ENCODE data around the gene PIK3AP1.
A peak's percentile ranks its signal among the peaks of the same experiment; 100 is the strongest.

PIK3AP1 gene

DNA sequence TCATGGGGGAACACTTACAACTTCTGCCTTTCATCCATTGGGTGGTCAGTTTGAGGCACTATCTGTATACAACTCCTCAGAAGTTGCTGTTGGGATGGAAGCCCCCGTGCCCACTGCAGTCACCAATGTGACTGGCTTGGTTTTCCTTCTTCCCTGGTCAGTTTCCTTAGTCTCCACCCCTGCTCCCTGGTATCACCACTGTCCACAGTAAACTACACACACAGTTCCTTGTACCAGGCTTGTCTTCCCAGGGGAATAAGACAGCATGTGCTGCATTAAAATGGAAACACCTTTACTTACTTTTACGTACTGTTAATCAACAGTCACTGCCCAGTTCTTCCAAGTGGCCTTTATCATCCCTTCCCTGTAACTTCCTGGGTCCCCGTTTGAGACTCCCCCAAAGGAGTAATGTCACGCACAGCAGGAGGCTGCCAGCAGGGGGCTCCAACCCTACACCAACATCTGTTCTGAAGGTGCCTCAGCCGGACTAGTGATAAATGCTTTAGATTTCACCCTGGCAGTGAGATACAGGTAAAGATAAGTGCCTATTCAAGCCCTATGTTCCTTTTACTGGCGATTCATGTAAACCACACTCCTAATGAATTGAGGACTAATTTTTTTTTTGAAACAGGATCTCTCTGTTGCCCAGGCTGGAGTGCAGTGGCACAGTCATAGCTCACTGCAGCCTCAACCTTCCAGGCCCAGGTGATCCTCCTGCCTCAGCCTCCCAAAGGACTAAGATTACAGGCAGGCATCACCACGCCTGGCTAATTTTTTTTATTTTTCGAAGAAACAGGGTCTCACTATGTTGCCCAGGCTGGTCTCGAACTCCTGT is 45.3 kb upstream of the PIK3AP1 start:
- no peaks in the 10 kb centered on the region for H3K79me2 ChIP-seq (ENCODE audit: insufficient read depth, low read depth)
- no peak overlapping the region for H3K4me2 ChIP-seq
- no peaks in the 10 kb centered on the region for H3K36me3 ChIP-seq (ENCODE audit: insufficient read depth)
- H3K27me3 ChIP-seq (ENCODE audit: insufficient read depth, low read depth) = no peaks in the 10 kb centered on the region
- H3K4me3 ChIP-seq (IDR thresholded peaks at IDR 0.05; ENCODE audit: insufficient read depth, low read depth, low read length) = no peak overlapping the region
- H3K9ac ChIP-seq = no peak overlapping the region
- no peaks in the 10 kb centered on the region for H3K4me1 ChIP-seq (ENCODE audit: low read depth, poor library complexity, severe bottlenecking)
- TF ChIP-seq, protein P1, sequence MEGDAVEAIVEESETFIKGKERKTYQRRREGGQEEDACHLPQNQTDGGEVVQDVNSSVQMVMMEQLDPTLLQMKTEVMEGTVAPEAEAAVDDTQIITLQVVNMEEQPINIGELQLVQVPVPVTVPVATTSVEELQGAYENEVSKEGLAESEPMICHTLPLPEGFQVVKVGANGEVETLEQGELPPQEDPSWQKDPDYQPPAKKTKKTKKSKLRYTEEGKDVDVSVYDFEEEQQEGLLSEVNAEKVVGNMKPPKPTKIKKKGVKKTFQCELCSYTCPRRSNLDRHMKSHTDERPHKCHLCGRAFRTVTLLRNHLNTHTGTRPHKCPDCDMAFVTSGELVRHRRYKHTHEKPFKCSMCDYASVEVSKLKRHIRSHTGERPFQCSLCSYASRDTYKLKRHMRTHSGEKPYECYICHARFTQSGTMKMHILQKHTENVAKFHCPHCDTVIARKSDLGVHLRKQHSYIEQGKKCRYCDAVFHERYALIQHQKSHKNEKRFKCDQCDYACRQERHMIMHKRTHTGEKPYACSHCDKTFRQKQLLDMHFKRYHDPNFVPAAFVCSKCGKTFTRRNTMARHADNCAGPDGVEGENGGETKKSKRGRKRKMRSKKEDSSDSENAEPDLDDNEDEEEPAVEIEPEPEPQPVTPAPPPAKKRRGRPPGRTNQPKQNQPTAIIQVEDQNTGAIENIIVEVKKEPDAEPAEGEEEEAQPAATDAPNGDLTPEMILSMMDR (conservative IDR thresholded peaks at IDR 0.05; ENCODE audit: low read depth, low read length) = peak; percentile 86
- no peak overlapping the region for H2AFZ ChIP-seq (ENCODE audit: low read depth)
- no peaks in the 10 kb centered on the region for H4K20me1 ChIP-seq (ENCODE audit: insufficient read depth)
- no peak overlapping the region for H3K27ac ChIP-seq

DNA sequence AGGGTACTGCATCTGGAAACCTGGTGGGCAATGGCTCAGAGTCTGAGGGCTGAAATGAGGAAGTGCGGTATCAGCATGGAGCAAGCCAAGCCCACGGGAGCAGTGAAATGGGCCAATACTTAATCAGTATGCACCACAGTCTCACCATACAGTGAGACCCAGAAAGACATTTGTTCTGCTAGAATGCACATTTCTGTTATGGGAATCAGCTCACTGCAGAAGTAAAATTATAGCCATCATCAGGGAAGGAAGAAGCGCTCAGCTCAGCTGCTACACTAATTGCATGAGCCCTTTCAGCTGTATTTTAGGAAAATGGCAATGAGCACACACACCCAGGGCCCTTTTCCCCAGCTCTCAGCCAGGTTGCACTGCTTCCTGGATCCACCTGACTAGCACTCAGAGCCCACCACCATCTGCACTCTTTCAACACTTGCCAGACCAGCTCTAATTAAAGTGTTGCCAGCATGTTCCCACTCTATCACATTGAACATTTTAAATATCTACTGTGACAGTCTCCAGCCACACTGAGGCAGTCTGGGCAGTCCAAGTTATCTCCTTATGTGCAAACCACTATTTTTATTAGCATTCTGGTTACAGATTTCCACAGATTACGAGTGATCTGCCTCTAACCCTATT is 44.2 kb upstream of the PIK3AP1 start:
- H3K4me1 ChIP-seq (ENCODE audit: low read depth, poor library complexity, severe bottlenecking) = no peaks in the 10 kb centered on the region
- H3K27ac ChIP-seq = no peak overlapping the region
- no peaks in the 10 kb centered on the region for H3K27me3 ChIP-seq (ENCODE audit: insufficient read depth, low read depth)
- H3K4me2 ChIP-seq = no peak overlapping the region
- no peak overlapping the region for H3K4me3 ChIP-seq (IDR thresholded peaks at IDR 0.05; ENCODE audit: insufficient read depth, low read depth, low read length)
- H3K36me3 ChIP-seq (ENCODE audit: insufficient read depth) = no peaks in the 10 kb centered on the region
- TF ChIP-seq, protein P1 (conservative IDR thresholded peaks at IDR 0.05; ENCODE audit: low read depth, low read length) = no peak
- no peaks in the 10 kb centered on the region for H4K20me1 ChIP-seq (ENCODE audit: insufficient read depth)
- H3K79me2 ChIP-seq (ENCODE audit: insufficient read depth, low read depth) = no peaks in the 10 kb centered on the region
- H2AFZ ChIP-seq (ENCODE audit: low read depth) = no peak overlapping the region
- H3K9ac ChIP-seq = no peak overlapping the region

DNA sequence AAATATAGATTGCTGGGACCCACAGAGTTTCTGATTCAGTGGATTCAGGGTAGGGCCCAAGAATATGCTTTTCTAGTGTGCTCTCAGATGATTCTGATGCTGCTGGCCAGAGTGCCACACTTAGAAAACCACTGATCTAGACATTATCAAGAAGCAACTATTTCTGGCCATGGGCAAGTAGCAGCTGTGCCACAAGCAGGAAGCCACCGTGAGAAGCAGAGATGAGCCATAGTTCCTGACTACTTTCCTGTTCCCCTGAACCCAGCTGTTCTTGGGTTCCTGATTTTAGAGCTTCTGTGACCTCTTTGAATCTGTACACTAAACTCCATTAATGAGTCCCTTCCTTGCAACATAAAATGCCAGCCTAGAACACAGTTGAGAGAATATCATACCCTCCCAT is 38.1 kb upstream of the PIK3AP1 start:
- Histone ChIP-seq H3K79me2 (ENCODE audit: insufficient read depth, low read depth) (no peaks in the 10 kb centered on the region), H3K27ac (no peak overlapping the region), H3K36me3 (ENCODE audit: insufficient read depth) (no peaks in the 10 kb centered on the region), H3K4me1 (ENCODE audit: low read depth, poor library complexity, severe bottlenecking) (no peaks in the 10 kb centered on the region), H3K27me3 (ENCODE audit: insufficient read depth, low read depth) (no peaks in the 10 kb centered on the region), H4K20me1 (ENCODE audit: insufficient read depth) (no peaks in the 10 kb centered on the region), H2AFZ (ENCODE audit: low read depth) (peak overlapping the region; percentile 14; the same call in 1 of the 2 replicates), H3K4me2 (no peak overlapping the region), H3K4me3 (IDR thresholded peaks at IDR 0.05; ENCODE audit: insufficient read depth, low read depth, low read length) (no peak overlapping the region), H3K9ac (no peak overlapping the region)
- TF ChIP-seq, protein P1 (conservative IDR thresholded peaks at IDR 0.05; ENCODE audit: low read depth, low read length) = no peak

DNA sequence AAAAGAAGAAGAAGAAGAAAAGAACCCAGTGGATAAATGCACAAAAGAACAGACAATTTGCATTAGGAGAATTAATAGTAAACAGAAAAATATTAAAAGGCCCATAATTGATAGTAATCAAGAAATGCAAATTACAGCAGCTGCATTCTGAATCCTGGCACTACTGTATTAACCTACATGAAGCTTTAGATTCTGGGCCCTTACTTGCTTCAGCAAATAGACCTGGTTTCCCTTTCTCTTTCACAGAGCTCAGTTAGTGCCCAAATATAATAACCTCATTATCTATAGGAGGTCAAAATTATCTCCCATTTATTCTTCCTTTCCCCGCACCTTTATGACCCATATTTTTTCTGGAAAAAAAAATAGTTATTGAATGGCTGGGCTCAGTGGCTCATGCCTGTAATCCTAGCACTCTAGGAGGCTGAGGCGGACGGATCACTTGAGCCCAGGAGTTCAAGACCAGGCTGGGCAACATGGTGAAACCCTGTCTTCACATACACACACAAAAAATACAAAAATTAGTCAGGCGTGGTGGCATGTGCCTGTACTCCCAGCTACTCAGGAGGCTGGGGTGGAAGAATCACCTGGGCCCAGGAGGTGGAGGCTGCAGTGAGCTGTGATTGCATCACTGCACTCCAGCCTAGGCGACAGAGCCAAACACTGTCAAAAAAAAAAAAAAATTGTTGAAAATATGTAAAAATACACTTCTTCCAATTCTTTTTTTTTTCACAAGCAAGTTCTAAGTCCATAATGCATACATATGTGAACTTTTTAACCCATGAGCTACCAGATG is 36.0 kb upstream of the PIK3AP1 start:
- TF ChIP-seq, protein P1 (conservative IDR thresholded peaks at IDR 0.05; ENCODE audit: low read depth, low read length) = no peak
- Histone ChIP-seq H3K27me3 (ENCODE audit: insufficient read depth, low read depth) (no peaks in the 10 kb centered on the region), H3K27ac (no peak overlapping the region), H3K79me2 (ENCODE audit: insufficient read depth, low read depth) (no peaks in the 10 kb centered on the region), H3K9ac (no peak overlapping the region), H3K4me2 (no peak overlapping the region), H3K36me3 (ENCODE audit: insufficient read depth) (no peaks in the 10 kb centered on the region), H3K4me3 (IDR thresholded peaks at IDR 0.05; ENCODE audit: insufficient read depth, low read depth, low read length) (no peak overlapping the region), H3K4me1 (ENCODE audit: low read depth, poor library complexity, severe bottlenecking) (no peaks in the 10 kb centered on the region), H2AFZ (ENCODE audit: low read depth) (no peak overlapping the region), H4K20me1 (ENCODE audit: insufficient read depth) (no peaks in the 10 kb centered on the region)

Measured in KMS-11 (cell line).